GM12865 (cell line): ENCODE results near the gene TNS4.

ENCODE experiments used
- DNase-seq: peaks from one replicate; pipeline ENCODE4 v3.0.0; 2010; ENCODE audit warnings: low read depth
- H3K4me3 ChIP-seq: 2 replicates; pipeline ENCODE4 v1.5.1; 2011; ENCODE audit warnings: mild to moderate bottlenecking, low read depth, low read length, control low read depth
- CTCF ChIP-seq: IDR thresholded peaks from 2 replicates; pipeline ENCODE4 v1.5.1; 2011; ENCODE audit warnings: low read length, control low read depth, low read depth, inconsistent platforms; ENCODE audit not compliant: insufficient read depth; ENCODE audit errors: missing control alignments

The TNS4 gene

DNA sequence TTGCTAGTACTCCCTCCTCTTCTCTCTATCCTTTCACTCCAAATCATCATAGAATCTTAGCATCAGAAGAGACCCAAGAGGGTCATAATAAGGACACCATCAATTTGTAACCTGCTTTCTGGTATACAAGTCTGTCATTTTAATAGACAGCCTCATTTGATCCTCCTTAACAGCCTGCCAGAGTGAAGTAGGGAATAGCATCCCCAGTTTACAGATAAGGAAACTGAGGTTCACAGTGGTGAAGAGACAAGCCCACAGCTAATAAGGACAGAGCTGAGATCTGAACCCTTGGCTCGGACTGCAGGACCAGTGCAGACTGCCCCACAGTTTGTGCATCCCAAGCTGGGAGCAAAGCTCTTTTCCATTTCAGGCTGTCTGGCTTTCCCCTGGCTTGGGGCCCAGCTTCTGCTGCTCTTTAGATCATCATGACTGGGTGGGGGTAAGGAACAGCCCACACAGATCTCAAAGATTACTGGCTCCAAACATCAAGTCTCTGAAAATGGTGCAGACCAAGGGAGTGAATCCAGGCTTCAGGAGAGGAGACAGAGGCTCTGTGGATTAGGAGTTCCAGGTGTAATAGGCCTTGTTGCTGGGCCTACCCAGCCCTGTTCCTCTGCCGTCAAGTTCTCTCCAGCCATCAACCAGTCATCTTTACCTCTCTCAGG, 68.4 kb downstream of the TNS4 start:
- H3K4me3 ChIP-seq = no peak overlapping the region
- no peak for TF ChIP-seq CTCF
- DNase-seq = no peak

- no peak for DNase-seq
- no peak overlapping the region for H3K4me3 ChIP-seq
- no peak for TF ChIP-seq CTCF
These were observed 70.2 kb downstream of the TNS4 start for GRCh38 chr17:40431231-40431602.

DNA sequence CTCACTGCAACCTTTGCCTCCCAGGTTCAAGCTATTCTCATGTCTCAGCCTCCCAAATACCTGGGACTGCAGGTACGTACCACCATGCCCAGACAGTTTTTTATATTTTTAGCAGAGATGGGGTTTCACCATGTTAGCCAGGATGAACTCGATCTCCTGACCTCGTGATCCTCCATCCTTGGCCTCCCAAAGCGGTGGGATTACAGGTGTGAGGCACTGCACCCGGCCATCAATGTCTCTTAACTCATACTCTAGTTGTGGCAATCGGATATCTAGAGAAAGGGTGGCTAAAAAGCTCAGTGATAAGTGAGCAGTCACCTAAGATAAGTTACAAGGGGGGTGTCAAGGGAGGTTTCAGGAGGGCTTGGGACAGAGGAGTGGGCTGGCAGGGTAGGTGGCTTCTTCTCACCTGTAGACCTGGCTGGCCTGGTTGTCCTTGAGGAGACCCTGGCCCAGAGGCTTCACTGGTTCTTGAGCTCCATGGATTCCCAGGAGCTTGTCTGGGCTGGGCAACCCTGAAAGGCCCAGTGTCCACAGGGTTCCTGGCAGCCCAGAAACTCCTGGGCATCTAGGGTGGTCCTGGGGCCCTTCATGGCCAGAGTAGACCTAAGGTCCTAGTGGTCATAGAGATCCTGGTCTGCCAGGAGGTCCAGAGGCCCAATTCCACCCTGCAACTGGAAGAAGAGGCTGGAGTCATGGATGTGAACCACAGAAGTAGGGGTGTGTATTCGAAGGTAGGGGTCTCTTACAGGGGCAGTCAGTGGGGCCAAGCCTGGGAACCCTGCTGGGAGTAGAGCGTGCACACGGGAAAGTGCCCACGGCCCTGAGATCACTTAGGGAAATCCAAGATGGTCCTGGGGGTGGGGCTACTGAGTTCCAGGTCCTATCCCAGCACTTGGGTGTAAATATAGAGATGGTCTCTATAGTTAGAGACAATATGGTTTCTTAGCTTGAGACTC, 70.9 kb downstream of the TNS4 start:
- no peak for DNase-seq
- no peak for TF ChIP-seq CTCF
- no peak overlapping the region for H3K4me3 ChIP-seq

GRCh38 chr17:40427002-40427491, 74.4 kb downstream of the TNS4 start:
- no peak for DNase-seq

More at GRCh38 chr17:40427002-40427491, 74.4 kb downstream of the TNS4 start:
- no peak for TF ChIP-seq CTCF
- H3K4me3 ChIP-seq = no peak overlapping the region
